Renal pelvis (tissue), 4 donors: ENCODE results near the gene SOX8. TPM values are rescaled to one million over a fixed set of nuclear protein-coding genes. Genes with fewer than 3 reads are reported as not detected.

Experiments
- DNase-seq: peaks from one replicate; pipeline ENCODE4 v3.0.0-alpha.2; 2013
- polyA plus RNA-seq, 3 donors: library from polyadenylated mRNA; unstranded; fragments of 120-200 nt; gene quantifications; one replicate each; pipeline ENCODE4 v1.2.1, GENCODE V29; 2013; ENCODE audit not compliant: insufficient read length in 3 of 3

The SOX8 gene
- polyA plus RNA-seq, 3 donors, result 3.3 to 5.1 (median 3.5) TPM

DNA sequence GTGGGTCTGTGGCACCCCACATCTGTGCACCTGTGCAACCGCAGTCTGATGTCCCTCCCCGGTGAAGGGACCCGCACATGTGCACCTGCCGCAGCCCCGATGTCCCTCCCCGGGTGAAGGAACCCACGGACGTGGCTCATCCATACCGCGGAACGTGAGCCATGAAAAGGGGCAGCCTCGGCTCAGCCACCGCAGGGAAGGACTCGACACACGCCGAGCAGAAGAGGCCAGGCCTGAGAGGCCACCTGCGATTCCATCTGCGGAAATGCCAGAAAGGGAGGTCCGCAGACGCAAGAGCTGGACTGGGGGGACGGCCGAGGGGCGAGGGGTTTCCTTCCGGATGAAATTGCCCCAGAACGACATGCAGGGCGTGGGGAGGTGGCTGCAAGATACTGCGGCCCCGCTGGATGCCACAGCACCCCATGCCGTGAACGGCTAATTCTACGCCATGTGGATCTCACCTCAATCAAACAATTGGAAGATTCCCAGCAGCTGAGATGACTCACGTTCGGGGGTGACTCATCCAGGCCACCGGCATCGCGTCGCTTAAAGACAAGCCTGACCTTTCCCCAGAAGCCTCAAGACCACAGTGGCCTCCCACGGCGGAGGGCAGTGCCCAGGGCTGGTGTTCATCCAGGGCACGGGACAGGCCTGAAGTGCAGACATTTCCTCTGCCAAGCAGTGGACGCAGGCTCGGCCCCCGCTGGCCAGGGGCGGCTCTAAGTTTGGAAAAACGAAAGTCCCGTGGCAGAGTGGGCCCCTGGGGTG is 21.0 kb downstream of the SOX8 start:
- no peak for DNase-seq

DNA sequence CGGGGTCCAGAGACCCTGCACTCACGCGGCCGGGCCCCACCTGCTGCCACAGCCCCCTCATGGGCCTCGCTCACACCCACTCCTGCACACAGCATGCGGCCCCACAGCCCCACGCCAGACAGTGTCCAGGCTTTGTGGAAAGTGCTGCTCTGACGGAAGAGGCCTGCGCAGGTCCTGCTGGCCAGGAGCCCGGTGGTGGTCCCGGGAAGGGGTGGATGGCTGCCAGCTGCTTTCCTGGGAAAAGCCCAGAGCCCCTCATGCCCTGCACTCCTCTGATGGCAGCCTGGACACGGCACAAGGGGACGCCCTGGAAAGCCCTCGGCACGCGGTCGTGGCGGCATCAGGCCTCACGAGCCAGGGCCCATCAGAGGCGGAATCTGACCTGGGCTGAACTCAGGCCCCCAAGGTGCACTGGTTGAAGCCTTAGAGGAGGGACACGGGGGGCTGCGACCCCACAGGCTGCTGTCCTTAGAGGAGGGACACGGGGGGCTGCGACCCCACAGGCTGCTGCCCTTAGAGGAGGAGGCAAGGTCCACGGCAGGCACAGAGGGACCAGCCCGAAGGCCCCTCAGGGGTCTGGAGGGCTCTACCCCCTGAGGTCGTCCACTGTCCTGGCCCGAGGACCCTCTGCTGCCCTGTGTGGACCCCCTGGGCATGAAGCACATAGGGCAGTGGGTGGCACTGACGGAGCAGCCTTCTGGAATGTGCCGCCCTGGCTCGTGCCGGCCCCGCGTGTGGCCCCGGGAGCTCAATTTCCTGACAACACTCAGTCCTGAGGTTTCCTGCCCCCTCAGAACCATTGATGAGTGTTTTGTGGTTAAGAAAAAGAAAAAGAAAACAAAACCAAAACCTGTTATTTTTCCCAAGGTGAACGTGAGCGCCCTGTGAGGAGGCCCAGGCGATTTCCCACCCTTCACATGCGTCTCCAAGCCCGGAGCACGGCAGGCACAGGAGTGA is 22.1 kb downstream of the SOX8 start:
- DNase-seq, result no peak

DNA sequence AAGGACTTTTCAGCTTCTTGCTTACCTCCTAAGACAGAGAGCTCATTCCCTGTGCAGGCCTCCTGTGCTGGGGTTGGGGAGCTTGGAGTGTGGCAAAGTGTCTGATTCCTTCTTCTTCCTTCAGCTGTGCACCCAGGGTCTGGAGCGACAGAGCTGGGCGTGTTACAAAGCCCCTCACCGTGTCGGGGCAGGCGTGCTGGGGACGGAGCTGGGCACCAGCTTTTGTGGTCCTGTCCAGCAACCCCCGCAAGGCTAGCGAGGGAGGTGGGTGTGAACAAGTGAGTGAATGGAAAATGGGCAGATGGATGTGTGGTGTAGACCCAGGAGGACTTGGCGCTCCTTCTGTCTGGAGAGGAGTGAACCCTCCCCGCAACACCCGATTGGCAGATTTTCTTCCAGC is 23.7 kb downstream of the SOX8 start:
- DNase-seq, result no peak

DNA sequence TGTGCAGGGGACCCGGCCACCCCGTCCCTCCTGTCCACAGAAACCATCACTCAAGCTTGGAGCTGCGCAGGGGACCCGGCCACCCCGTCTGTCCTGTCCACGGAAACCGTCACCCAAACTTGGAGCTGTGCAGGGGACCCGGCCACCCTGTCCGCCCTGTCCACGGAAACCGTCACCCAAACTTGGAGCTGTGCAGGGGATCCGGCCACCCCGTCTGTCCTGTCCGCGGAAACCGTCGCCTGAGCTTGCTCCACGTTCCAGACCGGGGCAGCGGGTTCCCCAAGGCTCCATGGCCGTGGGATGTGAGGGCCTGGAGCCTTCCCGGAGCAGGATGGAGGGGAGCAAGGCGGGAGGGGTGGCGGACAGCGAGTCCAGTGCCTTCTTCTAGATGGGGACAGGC is 25.2 kb downstream of the SOX8 start:
- no peak for DNase-seq

DNA sequence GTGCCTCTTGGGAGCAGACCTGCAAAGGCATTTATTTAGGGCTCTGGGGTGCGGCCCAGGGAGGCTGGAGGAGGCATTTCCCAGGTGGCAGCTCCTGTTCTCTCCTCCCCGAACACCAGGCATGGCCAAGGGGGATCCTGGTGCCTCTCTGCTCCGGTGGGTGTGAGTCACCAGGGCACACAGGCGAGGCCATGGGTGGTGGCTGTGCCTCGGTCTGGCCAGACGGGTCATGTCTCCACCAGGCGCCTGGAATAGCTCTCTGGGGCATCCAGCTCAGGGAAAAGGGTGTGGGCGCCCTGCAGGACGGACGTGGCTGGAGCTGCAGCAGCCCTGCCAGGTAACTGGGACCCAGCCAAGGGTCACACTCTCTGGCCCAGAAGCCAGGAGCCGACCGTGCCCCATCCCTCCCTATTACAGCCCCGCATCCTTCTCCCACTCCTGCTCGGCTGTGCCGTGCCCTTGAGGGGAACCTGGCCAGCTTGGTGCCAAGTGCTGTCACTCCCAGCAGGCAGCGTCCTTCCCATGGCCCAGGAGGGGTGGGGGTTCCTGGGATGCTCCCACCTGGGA is 25.8 kb downstream of the SOX8 start:
- no peak for DNase-seq

DNA sequence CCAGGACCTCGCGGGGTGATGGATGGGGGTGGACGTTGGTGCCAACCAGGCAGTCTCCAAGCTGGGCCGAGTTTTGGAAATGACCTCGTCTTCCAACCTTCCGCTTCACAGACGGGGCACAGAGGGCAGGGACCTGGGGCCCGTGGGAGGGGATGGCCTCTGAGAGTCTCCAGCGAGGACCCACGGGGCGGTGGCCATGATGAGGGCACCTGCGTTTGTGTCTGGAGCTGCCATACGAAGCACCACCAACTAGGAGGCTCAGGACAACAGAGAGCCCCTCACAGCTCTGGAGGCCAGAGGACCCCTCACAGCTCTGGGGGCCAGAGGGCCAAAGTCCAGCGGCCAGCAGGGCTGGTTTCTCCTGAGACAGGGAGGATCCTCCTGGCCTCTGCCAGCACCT is 26.5 kb downstream of the SOX8 start:
- DNase-seq, result no peak

DNA sequence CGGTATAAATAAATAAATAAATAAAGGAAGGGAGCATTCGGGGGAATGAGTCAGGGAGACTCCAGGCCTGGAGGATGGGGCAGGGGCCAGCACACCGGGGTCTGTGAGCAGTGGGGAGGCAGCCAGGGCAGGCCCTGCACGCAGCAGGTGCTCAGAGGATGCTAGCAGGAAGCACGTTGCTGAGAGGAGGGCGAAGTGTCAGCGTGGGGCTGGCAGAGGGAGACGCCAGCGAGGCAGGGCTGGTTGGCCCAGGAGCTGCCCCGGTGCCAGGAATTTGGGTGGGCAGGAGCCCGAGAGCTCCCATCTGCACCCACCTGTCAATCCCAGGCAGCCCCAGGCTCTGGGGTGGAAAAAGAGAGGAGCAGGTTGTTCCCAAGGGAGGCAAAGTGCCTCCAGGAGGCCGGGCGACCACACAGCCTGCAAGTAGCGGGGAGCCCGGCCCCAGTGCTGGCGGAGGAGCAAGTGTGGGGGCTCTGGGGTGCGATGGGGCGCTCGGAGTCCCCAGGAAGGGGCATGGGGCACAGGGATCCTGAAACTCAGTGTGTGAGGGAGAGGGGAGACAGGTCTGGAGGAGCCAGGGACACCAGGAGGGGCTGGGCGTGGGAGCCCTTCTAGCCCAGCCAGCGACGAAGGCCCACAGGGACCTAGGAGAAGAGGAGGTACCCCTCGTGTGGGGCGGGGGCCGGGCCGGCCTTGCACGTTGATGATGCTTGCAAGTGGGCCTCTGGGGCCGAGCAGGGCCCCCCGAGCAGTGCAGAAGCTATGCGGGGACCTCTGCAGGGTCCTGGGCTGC is 28.0 kb downstream of the SOX8 start:
- DNase-seq, result no peak

DNA sequence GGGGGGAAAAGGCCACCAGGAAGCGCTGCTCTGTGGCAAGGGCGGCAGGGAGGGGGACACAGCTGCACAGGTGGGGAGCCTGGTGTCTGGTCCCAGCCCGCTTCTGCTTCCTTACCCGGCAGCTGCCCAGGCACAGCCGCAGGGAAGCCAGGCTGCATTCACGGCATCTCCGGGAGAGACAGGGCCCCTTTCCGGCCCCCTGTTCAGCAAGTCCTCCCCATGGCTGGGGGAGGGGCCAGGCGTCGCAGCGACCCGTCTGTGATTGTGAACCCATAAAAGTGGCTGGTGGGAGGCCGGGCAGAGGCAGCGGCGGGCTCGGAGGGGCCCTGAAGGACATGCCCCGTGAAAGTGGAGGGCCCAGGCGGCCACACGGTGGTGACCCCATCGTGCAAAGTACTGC is 28.7 kb downstream of the SOX8 start:
- DNase-seq, result peak; percentile 40

DNA sequence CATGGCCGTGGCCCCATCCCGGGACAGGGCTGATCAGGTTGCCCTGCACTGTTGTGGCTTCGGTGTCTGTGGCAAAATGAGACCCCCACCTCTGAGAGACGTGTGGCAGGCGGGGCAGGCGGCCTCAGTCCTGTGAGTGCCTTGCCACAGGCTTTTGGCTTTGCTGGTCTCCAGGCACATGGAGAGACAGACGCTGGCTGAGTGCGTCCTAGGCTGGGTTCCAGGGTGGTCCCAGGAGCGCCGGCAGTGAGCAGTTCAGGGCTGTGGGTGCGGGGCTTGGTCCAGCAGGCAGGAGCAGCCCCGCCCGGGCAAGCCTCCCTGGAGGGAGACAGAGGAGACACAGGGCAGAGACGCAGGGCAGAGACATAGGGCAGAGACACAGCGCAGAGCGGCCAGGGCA is 29.2 kb downstream of the SOX8 start:
- DNase-seq, result no peak

DNA sequence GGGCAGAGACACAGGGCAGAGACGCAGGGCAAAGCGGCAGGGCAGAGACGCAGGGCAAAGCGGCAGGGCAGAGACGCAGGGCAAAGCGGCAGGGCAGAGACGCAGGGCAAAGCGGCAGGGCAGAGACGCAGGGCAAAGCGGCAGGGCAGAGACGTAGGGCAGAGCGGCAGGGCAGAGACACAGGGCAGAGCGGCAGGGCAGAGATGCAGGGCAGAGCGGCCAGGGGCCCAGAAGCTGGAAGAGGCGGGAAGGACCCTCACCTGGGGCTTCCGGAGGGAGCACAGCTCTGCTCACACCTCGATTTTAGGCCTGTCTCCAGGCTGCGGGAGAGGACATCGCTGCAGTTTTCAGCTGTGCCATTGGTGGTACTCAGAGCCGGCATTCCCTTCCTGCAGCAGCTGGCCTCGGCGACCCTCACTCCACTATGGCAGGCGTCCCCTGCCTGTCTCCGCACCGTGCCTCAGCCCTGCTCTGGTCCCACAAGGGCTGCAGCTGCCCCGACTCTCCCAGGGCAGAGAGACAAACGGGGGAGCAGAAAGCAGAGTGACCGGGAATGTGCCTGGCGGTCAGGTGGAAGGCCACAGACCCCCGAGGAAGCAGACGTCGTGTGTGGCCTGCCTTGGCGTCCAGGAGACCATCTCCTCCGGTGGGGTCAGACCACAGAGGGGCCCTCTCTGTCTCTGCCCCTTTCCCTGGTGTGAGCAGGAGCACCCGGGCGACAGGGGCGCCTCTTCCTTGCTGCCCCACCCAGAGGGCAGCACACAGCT is 29.9 kb downstream of the SOX8 start:
- DNase-seq, result no peak

DNA sequence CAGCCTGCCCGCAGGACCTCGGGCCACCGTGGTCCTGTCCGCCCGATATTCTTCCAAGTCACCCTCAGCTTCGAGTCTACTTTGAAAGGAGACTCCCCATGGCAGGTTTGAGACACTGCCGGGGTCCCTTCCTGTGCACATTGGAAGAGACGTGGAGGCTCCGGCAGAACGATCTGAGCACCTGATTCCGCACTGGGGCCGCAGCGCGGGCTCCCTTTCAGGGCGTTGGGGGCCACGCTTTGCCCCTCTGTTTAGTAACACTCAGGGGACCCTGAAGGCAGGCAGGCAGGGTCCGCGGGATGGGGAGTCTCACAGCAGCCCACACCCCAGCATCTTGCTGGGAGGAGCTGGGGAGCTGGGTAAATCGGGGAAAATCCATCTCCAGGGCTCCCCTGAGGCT is 30.6 kb downstream of the SOX8 start:
- DNase-seq, result no peak

DNA sequence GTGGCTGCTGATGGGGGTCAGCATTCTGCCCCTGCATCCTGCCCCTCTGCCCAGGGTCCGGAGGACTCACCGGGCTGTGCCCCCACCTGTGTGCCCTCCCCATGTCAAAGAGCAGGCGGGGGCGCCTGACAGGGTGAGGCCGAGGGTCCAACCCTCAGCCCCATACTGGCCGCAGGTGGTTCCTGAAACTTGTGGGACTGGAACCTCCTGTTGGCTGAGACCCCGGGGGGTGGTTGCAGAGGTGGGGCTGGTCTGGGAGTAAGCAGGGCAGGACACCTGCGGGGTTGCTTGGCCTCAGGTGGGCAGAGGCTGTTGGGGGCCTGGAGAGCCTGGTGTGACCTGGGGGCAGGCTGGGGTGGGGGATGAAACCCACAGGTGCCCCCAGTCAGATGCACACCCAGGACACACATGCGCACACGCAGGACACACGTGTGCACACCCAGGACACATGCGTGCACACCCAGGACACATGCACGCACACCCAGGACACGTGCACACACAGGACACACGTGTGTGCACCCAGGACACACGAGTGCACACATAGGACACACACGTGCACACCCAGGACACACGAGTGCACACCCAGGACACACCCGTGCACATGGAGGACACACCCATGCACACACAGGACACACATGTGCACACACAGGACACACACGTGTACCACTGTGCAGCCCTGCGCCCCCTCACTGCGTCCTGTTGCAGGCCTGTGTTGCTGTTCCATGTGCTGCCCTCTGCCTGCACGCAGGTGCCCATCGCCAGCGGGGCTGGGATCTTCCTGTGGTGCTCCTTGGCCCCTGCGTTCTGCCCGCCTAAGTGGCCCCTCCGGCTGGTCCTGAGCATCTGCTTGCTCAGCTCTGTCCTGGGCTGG is 31.4 kb downstream of the SOX8 start:
- DNase-seq, result no peak

DNA sequence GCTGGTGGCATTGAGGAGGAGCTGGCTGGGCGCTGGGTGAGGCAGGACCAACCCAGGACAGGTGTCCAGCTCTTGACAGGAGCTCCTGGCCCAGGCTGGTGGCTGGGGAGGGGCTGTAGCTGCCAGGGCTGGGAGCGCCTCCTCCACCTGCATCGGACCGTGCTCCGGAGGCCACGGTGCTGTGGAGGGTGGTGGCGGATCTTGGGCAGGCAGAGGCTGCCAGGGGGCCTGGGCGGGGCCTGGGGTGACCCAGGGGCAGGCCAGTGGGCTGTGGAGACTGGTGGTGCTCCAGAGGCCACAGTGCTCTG is 32.0 kb downstream of the SOX8 start:
- no peak for DNase-seq

DNA sequence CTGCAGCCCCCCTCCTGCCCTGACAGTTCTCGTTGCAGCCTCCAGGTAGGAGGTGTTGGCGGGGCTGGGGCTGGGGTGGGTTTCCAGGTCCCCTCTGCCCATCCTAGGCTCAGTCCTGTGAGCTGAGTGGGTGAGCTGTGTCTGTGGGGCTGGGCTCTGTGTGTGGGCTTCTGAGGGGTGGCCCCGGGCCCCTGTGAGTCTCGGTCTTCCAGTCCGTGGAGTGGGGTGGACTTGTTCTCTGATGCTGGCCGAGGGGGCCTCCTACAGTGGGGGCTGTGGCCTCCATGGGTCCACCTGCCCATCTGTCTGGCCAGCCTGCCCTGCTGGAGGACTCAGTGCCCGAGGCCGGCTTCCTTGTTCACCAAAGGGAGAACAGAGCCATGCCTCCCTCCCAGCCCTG is 32.7 kb downstream of the SOX8 start:
- DNase-seq, result no peak

DNA sequence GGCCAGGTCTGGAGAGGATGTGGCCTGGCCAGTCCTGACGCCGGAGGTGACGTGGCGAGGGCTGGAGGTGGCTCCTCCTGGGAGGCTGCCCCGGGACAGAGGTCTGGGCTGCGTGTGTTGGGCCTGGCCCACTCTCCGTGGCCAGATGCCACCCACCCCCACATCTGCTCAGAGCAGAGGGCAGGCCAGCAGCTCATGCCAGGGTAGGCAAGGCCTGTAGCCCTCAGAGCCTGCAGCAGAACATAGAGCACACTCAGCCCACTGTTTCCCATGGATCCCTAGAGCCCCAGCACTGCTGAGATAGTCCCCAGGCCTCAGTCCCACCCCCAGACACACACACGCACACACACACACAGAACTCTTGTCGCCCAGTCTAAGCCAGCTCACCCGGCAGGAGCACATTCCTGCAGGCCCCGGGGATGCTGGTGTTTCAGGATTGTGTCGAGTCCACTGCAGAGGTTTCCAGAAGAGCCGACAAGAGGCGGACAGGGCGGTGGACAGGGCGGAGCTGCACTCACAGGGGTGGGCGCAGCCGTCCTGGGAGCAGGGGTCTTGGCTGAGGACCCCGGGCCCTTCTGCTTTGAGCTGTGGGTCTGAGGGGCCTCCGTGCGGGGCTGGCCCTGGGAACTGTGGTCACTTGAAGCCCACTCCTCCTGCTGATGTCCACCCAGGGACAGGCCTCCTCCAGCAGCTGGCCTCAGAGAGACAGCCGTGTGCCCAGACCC is 33.4 kb downstream of the SOX8 start:
- no peak for DNase-seq

DNA sequence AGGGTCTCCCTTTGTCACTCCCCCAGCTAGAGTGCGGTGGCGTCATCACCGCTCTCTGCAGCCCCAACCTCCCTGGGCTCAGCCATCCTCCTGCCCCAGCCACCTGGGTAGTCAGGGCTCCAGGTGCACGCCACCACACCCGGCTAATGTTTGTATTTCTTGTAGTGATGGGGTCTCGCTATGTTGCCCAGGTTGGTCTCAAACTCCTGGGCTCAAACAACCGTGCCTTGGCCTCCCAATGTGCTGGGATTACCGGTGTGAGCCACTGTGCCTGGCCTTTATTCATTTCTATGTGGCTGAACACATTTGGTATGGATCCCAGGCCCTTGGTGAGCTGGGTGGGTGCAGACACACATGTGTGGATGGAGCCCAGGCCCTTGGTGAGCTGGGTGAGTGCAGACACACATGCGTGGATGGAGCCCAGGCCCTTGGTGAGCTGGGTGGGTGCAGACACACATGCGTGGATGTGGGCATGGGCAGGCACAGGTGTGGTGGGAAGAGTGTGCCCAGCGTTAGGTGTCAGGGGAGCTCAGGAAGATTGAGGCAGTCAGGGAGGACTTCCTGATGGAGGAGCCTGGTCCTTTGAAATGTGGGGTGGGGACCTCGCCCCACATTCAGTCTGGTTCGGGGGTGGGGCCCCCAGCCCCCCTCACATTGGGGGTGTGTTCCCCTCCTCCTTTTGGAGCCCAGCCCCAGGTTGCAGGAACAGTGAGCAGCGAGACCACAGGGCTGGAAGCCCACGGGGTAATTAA is 37.1 kb downstream of the SOX8 start:
- no peak for DNase-seq

DNA sequence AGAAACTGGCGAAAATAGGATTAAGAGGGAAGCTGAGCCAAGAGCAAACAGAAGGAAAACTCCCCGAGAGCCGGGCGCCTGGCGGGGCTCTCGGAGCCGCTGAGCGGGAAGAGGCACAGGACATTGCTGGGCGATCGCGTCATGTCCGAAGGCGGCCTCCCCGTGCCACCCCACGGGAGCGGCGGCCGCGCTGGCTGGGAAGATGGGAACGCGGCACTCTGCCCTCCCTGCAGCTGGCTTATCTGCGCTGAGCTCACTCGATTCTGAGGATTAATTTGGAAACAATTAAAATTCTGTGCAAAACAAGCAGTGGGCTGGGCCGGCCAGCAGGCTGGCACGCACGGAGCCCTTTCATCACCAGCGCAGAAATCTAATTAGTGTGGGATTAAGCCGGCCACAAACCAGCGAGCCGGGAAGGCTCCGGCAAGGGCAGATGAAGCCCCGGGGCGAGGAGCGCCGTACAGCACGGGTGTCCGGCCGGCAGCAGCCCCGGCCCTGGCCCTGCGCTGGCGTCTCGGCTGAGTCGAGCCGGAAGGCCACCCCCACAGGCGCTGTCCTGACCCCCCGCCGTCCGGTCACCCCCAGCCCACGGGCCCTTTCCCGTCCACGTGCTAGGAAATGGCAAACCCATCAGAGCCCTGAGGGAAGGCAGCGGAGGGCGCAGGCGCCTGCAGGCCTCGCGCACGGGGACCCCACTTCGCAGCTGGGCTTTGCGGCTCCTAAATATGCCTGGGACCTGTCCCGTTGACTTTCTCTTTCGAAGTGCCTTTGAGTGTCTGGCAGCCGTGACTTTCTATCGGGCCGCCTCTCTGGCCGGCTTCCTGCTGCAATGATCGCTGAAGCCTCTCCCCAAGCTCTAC is 37.9 kb downstream of the SOX8 start:
- DNase-seq, result peak; percentile 55

DNA sequence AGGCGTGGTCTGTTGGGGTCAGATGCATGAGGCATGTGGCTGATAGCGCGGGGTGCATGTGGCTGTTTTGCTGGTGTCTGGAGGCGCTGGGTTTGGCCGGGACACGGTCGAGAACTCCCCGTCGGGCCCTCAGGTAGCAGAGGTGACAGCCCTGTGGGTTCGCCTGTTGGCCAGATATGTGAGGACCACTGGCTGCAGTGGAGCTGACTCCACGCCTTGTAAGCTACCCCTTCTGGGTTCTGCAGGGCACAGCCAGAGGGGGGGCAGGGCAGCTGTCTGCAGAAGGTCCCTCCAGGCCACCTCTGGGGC is 38.5 kb downstream of the SOX8 start:
- DNase-seq, result no peak
